22Rv1 (cell line): Measurements from ENCODE around the gene NCOA4.
"Not testable (repeated sequence)": the region's sequence is repeated elsewhere in the genome, so short reads cannot be mapped to it uniquely, and the experiment has no call there.

Experiments used
- CTCF ChIP-seq: fragments of 450-650 bp; IDR thresholded peaks from 2 replicates; pipeline ENCODE4 v1.5.1; 2017; ENCODE audit warnings: mild to moderate bottlenecking
- ZFX ChIP-seq: fragments of 450-650 bp; IDR thresholded peaks from 2 replicates; pipeline ENCODE4 v1.6.1; 2017; ENCODE audit warnings: antibody characterized with exemption, borderline replicate concordance

- not testable (repeated sequence) for TF ChIP-seq CTCF, ZFX
Measured at GRCh38 chr10:45957928-45958327, 72.5 kb downstream of the NCOA4 start.
